Measurements from ENCODE around the gene ASS1.

DNA sequence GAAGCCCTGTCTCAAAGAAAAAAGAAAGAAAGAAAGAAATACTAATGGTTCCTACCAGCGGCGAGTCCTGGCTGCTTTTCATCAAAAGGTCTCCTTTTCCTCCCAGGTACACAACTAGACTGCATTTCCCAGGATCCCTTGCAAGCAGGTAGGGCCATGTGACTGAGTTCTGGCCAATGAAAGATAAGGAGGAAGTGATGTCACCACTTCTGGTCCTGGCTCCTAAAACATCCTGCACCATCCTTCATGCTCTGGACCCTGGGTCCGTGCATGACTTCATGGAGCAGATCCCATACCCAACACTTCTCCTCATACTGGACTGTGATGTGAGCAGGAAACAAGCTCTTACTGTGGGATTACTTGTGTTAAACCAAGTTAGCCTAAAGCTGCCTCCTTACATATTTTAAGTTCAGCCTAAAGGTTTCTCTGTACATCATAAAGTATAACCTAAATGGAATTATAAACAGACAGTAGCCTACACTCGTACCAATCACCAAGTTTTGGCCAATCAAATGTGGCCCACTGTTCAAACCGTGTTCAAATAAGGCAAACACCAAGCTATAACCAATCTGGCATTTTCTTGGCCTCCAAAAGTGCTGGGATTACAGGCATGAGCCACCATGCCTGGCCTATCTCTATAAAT lies 104.5 kb downstream of the ASS1 start:
- TF ChIP-seq GLI4 (CRISPR knock-in tag; IDR thresholded peaks at IDR 0.05; ENCODE audit: borderline replicate concordance) (no peak), HCFC1 (IDR thresholded peaks at IDR 0.05; ENCODE audit: low read depth, low read length) (no peak), ZNF121 (CRISPR knock-in tag; IDR thresholded peaks at IDR 0.05) (no peak), NR2C2 (CRISPR knock-in tag; IDR thresholded peaks at IDR 0.05; ENCODE audit: borderline replicate concordance) (no peak)
- TF ChIP-seq, protein P1, sequence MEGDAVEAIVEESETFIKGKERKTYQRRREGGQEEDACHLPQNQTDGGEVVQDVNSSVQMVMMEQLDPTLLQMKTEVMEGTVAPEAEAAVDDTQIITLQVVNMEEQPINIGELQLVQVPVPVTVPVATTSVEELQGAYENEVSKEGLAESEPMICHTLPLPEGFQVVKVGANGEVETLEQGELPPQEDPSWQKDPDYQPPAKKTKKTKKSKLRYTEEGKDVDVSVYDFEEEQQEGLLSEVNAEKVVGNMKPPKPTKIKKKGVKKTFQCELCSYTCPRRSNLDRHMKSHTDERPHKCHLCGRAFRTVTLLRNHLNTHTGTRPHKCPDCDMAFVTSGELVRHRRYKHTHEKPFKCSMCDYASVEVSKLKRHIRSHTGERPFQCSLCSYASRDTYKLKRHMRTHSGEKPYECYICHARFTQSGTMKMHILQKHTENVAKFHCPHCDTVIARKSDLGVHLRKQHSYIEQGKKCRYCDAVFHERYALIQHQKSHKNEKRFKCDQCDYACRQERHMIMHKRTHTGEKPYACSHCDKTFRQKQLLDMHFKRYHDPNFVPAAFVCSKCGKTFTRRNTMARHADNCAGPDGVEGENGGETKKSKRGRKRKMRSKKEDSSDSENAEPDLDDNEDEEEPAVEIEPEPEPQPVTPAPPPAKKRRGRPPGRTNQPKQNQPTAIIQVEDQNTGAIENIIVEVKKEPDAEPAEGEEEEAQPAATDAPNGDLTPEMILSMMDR (CRISPR knock-in tag; IDR thresholded peaks at IDR 0.05): no peak

All from HepG2 (cell line).